Loucy (cell line): ENCODE measurements around the gene MOCS2.

Experiments used
- EZH2phosphoT487 ChIP-seq: fragments of 200-600 bp; IDR thresholded peaks from 2 replicates; pipeline ENCODE4 v1.6.1; 2018; ENCODE audit warnings: antibody characterized with exemption, mild to moderate bottlenecking, moderate library complexity, borderline replicate concordance
- TF ChIP-seq, protein P1 (sequence below): fragments of 200-600 bp; sonication (generic); conservative IDR thresholded peaks from 2 replicates; pipeline ENCODE4 v1.5.1; 2014; ENCODE audit warnings: mild to moderate bottlenecking, antibody characterized with exemption, low read length

- TF ChIP-seq, protein P1, sequence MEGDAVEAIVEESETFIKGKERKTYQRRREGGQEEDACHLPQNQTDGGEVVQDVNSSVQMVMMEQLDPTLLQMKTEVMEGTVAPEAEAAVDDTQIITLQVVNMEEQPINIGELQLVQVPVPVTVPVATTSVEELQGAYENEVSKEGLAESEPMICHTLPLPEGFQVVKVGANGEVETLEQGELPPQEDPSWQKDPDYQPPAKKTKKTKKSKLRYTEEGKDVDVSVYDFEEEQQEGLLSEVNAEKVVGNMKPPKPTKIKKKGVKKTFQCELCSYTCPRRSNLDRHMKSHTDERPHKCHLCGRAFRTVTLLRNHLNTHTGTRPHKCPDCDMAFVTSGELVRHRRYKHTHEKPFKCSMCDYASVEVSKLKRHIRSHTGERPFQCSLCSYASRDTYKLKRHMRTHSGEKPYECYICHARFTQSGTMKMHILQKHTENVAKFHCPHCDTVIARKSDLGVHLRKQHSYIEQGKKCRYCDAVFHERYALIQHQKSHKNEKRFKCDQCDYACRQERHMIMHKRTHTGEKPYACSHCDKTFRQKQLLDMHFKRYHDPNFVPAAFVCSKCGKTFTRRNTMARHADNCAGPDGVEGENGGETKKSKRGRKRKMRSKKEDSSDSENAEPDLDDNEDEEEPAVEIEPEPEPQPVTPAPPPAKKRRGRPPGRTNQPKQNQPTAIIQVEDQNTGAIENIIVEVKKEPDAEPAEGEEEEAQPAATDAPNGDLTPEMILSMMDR: no peak
- no peak for TF ChIP-seq EZH2phosphoT487
Observed at GRCh38 chr5:53067641-53068040, 41.9 kb downstream of the MOCS2 start.
